Stimulated activated CD4-positive, alpha-beta T cell treated with anti-CD3 and anti-CD28 coated beads, Interleukin-4, amount 100 ng/mL, for 1 hour (primary cell): Measurements from ENCODE around the gene AVPR1B.
"Not testable (repeated sequence)": the region's sequence is repeated elsewhere in the genome, so short reads cannot be mapped to it uniquely, and the experiment has no call there.

ENCODE experiments used
- DNase-seq: peaks from one replicate; pipeline ENCODE4 v3.0.0-alpha.2; 2020

AVPR1B gene

GRCh38 chr1:206080026-206080820, 37.0 kb downstream of the AVPR1B start:
- no peak for DNase-seq

GRCh38 chr1:206079135-206079534, 38.1 kb downstream of the AVPR1B start:
- DNase-seq, result no peak

- DNase-seq, result no peak
These were observed 41.1 kb downstream of the AVPR1B start for GRCh38 chr1:206075786-206076755.

GRCh38 chr1:206074839-206075238, 42.3 kb downstream of the AVPR1B start:
- no peak for DNase-seq

- no peak for DNase-seq
These were observed 46.4 kb downstream of the AVPR1B start for GRCh38 chr1:206070627-206071304.

GRCh38 chr1:206068314-206068713, 48.9 kb downstream of the AVPR1B start:
- DNase-seq, result no peak

- DNase-seq, result no peak
These were observed 49.5 kb downstream of the AVPR1B start for GRCh38 chr1:206067486-206068227.

GRCh38 chr1:206066479-206067171, 50.6 kb downstream of the AVPR1B start:
- DNase-seq, result no peak

GRCh38 chr1:206065547-206066145, 51.5 kb downstream of the AVPR1B start:
- no peak for DNase-seq

GRCh38 chr1:206064501-206064900, 52.7 kb downstream of the AVPR1B start:
- not testable (repeated sequence) for DNase-seq

GRCh38 chr1:206064001-206064400, 53.2 kb downstream of the AVPR1B start:
- not testable (repeated sequence) for DNase-seq

- DNase-seq, result no peak
These were observed 54.7 kb downstream of the AVPR1B start for GRCh38 chr1:206062464-206062863.

- no peak for DNase-seq
These were observed 56.3 kb downstream of the AVPR1B start for GRCh38 chr1:206060844-206061243.
